GM19238 (cell line): ENCODE data around the gene BTBD9.

Experiments
- DNase-seq: peaks from one replicate; pipeline ENCODE4 v3.0.0; 2011; ENCODE audit warnings: low spot score; ENCODE audit not compliant: insufficient read length

BTBD9 gene

DNA sequence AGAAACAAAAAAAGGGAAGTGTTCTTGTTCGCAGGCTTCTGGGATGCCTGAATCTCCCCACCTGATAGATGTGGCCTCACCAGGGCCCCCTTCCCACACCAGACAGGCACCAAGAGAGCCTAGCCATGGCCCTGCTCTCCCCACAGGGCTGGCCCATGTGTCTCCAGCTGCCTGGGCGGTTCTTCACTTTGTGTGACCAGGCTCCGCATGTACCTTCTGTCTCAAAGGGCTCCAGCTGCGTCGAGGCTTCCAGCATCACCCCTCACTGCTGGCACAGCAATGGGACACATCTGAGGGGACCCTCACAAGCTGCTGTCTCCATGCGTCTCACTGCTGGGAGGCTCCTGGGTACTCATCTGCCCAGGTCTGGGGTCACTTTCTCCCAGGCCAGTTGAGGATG lies 457.3 kb downstream of the BTBD9 start:
- no peak for DNase-seq

DNA sequence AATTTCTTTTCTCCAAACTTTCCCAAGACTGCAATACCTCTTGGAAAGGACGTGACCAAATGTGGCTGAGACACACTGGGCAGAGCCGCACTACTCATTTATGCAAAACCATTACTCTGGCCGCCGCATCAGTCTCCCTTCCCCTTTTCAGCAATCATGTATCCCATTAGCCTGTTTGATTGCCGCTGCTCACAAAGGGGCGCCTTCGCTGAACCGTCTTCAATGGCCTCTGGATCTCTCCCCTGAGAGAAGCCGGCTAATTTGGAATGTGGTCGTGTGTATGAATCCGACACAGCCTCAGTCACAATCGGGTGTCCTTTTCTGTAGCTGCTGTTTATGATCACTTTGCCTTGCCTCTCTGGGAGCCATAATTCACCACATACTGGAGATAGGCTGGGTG lies 459.1 kb downstream of the BTBD9 start:
- no peak for DNase-seq

DNA sequence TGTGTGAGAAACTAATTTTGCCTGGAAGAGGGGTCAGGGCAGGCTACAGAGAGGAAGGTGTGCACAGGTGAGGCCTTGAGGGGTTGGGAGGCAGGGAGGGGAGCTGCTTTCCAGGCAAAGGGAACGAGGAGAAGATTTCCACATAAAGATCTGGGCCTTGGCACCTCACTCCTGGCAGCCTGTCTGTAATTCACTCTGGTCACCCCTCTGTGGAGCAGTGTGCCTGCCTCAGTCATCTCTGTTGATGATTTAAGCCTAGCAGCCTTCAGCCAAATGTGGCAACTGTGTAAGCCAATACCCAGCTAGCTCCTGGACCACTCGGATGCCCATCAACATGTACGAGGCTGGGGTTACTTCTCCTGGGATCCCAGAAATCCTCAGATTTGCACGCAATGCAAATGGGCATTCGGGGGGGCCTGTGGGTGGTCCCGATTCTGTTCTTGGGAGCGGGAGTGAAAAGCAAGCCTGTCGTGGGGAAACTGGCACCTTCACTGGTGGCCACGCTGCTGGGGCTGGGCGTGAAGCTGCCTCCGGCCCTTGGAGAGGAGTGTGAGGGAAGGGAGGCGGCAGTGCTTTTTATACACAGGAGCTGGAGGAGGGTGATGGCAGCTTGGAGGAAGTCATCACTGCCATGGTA lies 459.8 kb downstream of the BTBD9 start:
- no peak for DNase-seq

DNA sequence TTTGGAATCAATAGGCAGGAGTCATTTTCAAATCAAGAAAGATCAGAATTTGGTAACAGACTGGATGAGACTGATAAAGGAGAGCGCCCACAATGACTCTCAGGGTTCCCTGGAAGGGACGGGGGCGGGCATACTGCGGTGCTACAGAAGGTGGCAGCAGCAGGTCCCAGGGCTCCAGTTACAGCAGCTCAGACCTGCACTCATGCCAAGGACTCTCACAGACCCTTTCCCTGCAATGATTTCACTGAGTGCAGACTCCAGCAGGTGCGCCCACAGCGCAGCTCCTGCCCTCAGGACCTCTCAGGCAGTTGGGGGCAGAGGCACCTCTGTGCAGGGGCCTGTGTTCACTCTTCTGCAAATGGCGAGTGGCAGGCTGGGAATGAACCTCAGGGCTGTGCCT lies 460.4 kb downstream of the BTBD9 start:
- no peak for DNase-seq

DNA sequence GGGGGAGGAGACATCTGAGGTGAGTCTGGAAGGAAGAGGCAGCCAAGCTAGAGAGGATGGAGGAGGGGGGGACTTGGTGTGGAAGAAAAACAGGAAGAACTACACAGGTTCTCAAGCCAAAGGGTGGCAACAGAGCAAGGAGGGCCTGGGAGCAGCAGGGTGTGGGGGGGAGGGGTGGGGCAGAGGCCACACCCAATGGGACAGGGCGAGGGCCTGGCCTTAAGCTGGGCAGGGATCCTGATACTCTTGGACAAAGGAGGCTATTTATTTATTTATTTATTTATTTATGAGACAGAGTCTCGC lies 461.2 kb downstream of the BTBD9 start:
- no peak for DNase-seq

DNA sequence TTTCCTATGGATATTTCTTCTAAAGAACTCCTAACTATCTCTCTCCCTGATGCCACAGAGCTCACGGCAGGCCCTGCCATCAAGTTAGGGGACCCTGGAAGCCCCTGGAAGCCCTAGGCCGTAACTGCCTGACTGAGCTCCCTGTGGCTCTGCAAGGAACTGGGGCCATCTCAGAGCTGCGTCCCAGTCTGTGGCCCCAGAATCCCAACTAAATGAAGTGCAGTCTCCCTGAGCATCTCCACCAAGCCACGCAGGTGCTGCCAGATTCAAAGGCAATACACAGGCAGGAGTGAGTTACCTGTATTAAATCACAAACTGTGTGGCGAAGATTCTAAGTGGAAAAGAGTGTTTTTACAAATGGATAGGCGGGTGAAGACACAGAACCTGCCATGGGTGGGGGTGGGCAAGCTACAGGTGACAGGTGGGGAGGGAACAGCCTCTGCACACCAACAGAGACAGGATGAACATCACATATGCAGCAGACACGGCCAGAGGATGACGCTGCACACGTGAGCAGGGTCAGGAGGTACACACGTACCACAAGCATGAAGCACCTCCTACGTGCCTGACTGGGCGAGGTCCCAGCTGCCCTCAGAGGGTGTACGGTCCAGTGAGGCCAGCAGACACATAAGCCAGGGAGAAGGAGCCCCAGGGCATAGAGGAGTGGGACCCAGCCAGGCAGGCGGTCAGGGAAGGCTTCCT lies 461.7 kb downstream of the BTBD9 start:
- DNase-seq = no peak

DNA sequence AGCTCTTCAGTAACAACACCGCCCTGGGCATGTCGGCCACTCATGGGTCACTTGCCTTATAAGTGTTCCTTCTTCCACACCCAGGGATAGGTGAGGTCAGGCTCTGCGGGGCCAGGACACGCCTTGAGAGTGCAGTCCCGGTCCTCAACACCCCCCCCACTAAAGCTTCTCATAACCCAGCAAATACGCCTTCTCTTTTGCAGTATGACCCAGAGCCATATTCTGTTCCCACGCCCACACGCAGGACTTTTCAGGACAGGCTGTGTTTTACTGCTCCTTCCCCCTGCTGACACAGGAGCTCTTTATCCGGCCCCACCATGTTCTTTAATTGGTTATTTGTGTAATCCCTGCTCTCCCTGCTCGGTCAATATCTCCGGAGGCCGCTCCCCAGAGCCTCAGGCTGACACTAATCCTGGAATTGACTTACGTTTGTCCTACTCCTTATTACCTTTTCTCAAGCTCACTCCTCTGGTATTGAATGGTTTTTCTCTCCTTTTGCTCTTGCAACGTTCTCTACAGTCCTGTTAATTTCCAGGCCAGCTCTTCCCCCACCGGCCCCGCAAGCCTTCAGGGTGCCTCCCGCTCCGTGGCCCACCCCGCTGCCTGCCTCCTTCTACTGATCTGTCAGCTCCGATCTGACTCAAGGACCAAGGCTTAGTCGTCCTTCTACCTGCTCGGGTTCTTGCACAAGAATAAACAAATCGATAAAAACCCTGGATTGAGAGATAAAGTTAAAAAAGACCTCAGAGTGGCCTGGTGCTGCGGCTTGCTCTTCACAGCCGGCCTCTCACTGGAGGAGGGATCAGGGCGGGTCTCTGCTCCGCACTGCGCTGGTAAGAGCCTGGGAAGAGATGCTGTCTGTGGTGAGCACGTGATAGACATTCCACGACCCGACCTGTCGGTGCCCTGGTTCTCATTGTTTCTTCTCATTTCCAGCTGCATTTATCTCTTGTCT lies 462.7 kb downstream of the BTBD9 start:
- no peak for DNase-seq

DNA sequence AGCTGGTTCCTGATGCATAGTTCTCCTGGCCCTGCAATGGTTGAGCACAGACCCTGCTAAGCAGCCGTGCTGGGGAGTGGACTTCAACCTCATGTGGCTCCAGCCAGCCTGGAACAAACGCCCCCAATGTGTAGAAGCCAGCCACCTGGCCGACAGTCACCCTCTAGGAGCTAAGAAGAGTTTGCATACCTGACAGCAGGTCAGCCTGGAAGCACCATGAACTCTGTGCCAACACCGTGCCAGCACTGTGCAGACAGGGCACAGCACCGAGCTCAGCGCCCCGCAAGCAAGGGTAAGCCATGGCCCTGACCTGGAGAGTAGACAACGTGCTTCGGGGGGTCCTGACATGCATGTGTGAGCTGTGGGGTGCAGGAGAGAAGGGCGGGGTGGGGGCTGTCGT lies 463.9 kb downstream of the BTBD9 start:
- DNase-seq = no peak

DNA sequence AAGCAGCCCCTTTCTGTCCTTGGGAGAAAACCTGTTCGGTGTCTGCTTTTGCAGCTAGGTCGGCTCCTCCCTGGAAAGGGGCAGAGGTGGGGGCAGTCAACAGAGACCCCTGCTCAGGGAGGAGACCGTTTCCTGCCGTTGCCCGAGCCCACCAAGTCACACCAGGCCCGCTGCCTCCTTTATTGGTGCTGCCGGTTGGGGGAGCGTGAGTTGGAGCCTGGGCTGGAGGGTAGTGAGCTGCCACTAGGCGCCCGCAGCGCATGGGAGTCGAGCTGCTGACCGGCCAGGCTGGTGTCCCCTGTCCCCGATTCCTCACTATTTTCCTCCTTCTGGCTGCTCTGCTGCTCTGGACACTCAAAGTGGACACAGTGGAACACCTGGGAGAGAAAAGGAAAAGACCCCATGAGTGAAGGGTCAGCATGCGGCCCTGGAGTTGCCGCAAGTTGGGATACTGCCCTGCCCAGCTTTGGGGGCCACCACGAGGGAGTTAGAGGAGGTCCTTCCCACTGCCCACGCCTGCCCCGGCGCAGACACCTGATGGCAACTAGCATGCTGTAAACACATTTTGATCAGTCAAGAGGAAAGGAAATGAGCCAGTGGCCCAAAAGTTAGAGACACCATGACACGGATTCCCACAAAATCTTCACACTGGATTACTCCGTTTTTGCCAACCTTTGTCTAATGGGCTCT lies 464.8 kb downstream of the BTBD9 start:
- DNase-seq = no peak

DNA sequence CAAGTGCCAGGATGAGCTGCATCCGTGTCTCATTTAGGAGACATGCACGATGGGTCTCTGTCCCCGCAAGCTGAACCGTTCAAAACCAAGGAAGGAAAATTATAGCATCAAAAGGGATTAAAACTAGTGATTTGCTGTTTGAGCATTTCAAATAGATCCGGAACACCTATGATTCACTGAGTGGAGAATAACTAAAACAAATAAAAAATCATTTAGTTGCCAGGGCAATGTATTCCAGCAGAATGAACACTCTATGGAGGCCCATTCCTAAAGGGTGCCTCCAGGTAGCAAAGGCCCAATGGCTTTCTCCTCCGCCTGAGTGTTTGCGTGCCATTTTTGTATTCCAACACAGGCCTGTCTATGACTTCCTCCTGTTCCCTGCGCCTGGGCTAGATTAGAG lies 465.4 kb downstream of the BTBD9 start:
- no peak for DNase-seq

DNA sequence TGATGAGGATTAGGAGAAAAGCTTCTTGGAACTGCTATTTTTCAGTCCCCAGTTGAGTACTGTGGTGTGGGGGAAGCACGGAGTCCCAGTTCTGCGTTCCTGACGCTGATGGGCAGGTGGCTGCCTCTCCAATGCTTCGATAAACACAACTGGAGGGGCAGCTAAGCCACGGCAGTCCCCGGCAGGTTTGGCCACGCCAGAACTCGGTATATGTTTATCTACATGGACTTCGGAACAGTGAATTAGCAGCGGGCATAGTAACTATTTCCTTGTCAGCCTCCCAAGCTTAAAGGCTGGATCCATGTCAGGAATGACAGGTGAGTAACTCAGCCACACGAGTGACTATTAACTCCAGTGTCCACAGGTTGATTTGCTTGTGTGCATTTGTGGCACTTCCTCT lies 465.8 kb downstream of the BTBD9 start:
- DNase-seq = no peak

DNA sequence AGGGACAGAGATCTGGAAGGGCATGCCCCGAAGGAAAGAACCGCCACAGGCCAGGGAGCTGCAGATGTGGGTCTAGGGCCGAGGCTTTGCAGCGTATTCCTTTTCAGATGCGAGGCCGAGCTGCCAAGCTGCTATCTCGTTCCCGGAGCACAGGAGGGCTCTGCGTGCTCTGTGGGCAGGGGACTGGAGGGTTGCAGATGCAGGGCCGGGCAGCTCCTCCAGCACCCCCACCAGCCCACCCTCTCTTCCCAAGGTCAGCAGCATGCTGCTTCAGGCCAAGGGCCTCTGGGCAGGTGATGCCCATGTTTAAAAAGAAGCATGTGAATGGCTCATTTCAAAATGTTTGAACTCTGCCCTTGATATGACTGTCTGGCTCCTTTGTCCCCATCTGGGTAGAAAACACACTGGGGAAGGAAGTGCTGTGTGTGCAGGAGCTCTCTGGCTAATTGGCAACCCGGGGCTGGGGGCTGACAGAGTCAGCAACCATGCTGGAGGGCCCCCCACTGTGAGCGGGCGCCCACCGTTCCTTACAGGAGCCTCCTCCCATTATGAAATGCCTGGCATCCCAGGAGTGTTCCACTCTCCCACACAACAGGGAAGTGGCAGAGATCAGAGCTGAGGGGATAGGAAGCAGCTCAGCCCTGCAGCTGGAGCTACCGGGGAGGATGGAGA lies 466.9 kb downstream of the BTBD9 start:
- no peak for DNase-seq

DNA sequence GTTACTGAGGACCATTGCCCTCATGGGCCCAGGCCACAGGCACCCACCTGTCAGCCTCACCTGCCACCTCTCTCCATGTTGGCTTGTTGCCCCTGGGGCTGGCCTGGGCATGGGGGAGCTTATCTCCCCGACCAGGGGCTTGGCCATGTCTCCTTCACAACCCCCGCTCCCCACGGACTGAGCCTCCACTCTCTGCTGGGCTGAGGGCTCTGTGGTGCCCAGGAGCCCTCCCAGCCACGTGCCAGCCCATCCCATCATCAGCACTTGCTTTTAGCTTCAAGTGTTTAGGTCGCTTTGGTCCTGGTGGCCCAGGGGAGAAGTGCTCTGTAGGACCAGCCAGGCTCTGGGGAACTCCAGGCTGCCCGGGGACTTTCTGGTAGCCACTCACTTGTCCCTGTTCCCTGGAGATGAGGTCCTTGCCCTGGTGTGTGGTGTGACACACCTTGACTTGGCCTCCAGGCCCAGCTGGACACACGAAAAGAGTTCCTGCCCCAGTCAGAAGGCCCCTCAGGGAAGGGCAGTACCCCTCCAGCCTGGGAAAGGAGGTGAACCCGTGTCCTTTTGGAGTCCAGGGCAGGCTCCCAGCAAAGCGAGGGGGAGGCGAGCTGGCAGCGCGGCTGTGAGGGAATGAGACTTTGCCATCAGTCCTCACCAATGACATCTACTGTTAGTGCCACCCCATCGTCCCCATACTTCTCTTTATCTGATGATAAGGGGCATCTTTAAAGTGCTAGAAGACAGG lies 467.6 kb downstream of the BTBD9 start:
- no peak for DNase-seq

DNA sequence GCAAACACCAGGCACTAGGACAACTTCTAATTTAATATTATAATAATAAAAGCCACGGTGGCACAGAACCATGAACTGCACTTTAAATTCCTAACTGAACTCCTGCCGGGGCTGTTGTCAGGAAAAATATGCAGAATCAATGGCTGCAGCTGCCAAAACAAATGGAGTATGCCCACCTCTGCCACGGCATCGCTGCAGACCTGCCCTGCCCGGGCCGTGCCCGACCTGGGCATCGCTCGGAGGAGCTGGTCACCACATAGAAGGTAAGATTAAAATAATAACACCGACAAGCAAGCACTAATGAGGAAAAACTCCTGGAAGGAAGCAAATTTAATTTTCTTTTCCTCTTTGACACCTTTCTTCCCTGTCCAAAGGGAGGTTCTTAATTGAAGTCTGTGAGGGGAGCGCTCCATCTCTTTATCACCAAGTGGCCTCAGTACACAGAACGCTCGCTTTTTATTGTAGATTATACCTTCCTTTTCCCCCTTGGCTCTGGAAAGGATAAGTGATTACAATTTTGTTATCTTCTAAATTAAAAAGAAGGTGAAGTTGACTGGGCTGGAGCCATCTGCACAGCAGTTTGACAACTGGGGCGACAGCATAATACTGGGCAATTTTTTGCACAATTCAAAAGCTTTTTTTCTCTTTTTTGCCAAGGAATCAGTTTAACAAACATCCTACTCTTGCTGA lies 468.9 kb downstream of the BTBD9 start:
- DNase-seq = no peak

DNA sequence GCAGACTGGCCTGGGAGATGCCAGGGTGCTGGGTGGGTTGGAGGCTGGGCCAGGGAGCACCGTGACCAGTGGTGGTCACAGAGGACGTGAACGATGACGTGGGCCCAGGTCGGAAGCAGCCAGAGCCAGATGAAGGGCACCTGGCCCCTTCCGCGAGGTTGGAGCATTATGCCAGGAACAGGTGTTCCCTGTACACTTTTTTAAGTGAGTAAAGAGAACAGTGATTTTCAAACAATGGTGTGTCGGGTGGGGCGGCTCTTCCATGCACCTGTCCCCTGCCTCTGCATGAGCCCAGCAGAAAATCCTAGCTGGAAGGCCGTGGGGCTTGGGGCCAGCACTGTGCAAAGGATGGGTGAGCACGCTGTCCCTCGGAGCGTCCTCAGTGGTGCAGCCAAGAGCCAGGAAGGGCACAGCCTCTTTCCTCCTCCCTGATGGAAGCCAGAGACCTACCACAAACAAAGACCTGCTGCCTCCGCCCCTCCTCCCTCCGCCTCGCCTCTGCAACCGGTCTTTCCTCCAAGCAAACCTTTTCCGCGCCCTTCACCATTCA lies 469.7 kb downstream of the BTBD9 start:
- DNase-seq = no peak

DNA sequence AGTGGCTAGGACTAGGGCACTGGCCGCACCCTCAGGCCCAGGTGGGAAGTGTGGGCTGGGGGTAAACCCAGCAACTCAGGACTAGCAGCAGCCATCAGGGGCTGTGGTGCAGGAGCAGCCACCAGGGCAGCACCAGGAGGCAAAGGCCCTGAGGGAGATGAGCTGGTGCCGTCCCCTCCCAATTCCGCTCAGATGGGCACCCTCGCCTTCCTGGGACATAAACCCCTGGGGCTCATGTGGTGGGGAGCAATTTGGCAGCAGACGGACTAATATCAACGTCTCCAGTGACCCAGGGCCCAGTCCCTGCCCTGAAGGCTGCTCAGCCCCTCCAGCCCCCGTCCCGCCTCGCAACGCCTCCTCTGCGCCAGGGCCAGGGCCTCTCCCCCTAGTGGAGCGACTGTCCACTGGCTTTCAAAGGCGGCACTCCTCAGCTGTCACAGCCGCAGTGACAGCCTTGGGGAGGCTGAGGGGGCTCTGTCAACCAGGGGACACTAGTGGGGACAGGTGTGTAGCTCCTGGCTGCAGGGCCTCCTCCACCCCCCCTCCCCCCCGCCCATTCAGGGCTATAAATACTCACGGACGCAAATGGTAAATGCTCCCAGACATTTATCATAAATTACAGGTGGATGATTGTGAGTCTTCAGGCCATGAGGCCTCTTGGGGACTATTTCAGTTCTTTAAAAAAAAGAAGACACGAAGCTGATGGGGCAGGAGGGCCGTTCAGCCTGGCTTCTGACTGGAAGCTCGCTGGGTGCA lies 470.3 kb downstream of the BTBD9 start:
- DNase-seq = no peak

DNA sequence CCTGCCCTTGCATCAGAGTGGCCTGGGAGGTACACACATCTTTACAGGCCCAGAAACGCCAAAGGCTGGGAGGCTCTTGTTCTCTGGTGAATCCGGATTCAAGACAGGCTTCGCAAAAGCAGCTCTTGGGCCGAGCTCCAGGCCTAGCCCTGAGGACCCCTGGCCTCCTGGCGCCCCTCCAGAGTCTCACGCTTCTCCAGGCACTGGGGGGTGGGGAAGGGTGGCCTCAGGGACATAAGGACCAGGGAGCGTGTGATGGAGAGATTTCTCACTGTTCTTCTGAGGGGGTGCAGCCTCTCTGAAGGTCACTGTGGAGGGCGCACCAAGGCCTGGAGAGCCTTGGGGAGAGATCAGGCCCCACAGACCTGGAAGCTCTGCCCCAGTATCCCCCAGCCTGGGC lies 471.0 kb downstream of the BTBD9 start:
- no peak for DNase-seq

DNA sequence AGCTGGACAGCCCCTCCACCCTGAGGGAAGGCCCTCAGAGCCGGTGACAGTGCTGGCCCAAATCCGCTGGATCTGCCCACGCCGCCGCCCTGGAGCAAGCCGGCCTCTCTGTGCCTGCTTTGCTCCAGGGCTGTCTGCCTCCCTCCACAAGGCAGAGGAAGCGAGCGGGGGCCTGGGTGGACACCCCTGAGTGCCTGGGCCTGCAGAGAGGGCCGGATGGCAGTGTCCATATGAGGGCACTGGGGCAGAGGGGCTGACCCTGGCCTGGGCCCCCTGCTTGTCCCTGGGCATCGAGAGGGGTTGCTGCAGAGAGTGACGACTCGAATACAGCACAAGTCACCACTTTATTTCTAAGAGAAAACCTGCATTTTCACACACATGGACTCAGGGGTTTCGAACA lies 471.6 kb downstream of the BTBD9 start:
- no peak for DNase-seq

DNA sequence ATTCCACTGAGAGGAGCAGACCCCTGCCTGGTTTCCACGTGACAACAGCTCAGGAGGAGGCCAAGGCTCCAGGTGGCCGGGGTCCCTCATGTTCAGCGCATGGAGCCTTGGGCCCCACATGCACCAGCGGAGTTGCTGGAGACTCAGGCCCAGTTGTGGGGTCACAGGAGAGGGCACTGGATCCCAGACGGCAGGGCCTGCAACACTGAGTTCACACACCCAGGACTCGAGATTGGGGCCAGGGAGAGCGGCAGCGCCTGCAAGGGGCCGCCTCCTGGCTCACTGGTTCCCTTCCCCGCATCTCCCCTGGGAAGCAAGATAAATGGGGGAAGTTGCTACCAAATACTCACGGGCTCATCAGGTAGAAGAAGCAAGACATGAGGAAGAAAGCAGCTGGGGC lies 472.1 kb downstream of the BTBD9 start:
- no peak for DNase-seq
